ENCODE measurements around the gene KDM4F. TPM values are rescaled to one million over a fixed set of nuclear protein-coding genes. Genes with fewer than 3 reads are reported as not detected.

Gene KDM4F
- total and polyA plus RNA-seq, 4 donors, result not detected

DNA sequence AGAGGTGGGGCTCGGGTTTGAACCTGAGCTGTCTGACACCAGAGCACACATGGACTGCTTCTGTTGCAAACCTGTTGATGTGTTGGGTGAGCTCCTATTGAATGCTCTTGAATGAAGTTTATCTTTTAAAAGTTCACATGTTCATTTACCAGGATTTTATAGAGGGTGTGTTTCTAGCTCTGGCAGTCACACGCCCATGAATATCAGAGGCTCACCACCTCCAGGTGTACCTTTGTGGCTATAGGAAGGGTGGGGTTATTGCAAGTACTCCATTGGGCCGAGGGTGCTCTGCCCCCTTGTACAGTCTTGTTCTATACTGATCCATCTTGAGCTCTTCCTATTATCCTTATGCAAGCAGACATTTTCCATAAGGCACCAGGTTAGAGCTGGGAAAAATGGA lies 49.6 kb downstream of the KDM4F start:
- H3K4me3 ChIP-seq (ENCODE audit: low read depth in 1 of 3, low read length in 3 of 3), result no peak overlapping the region
- no peaks in the 10 kb centered on the region for H3K4me1 ChIP-seq (ENCODE audit: control insufficient read depth in 4 of 4, insufficient read depth in 4 of 4, low read length in 3 of 4)
- TF ChIP-seq, protein P1, sequence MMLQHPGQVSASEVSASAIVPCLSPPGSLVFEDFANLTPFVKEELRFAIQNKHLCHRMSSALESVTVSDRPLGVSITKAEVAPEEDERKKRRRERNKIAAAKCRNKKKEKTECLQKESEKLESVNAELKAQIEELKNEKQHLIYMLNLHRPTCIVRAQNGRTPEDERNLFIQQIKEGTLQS (IDR thresholded peaks at IDR 0.05), result no peak
- TF ChIP-seq HNF4A (conservative IDR thresholded peaks at IDR 0.05) (no peak), NR2F2 (IDR thresholded peaks at IDR 0.05) (no peak), RXRA (IDR thresholded peaks at IDR 0.05) (no peak), EGR1 (IDR thresholded peaks at IDR 0.05; ENCODE audit: low read depth in 2 of 2) (no peak), GABPA (IDR thresholded peaks at IDR 0.05 in 1 of 2, conservative IDR thresholded peaks at IDR 0.05 in 1 of 2) (no peak), JUND (IDR thresholded peaks at IDR 0.05) (no peak), HNF4G (IDR thresholded peaks at IDR 0.05) (no peak)
- TF ChIP-seq, protein P2, sequence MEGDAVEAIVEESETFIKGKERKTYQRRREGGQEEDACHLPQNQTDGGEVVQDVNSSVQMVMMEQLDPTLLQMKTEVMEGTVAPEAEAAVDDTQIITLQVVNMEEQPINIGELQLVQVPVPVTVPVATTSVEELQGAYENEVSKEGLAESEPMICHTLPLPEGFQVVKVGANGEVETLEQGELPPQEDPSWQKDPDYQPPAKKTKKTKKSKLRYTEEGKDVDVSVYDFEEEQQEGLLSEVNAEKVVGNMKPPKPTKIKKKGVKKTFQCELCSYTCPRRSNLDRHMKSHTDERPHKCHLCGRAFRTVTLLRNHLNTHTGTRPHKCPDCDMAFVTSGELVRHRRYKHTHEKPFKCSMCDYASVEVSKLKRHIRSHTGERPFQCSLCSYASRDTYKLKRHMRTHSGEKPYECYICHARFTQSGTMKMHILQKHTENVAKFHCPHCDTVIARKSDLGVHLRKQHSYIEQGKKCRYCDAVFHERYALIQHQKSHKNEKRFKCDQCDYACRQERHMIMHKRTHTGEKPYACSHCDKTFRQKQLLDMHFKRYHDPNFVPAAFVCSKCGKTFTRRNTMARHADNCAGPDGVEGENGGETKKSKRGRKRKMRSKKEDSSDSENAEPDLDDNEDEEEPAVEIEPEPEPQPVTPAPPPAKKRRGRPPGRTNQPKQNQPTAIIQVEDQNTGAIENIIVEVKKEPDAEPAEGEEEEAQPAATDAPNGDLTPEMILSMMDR (IDR thresholded peaks at IDR 0.05; ENCODE audit: low read depth, low read length, missing input control), result no peak
- no peak for DNase-seq (ENCODE audit: low spot score)
- no peak overlapping the region for H3K9ac ChIP-seq (ENCODE audit: low read depth in 1 of 2, low read length in 2 of 2)
- H3K27me3 ChIP-seq (ENCODE audit: control insufficient read depth in 4 of 4, insufficient read depth in 4 of 4, low read length in 3 of 4), result no peaks in the 10 kb centered on the region
- no peak overlapping the region for H3K27ac ChIP-seq (ENCODE audit: low read depth in 1 of 2, low read length in 2 of 2)
- H3K9me3 ChIP-seq (ENCODE audit: control insufficient read depth in 4 of 4, low read length in 3 of 4), result no peaks in the 10 kb centered on the region
- WGBS, result 88% methylated on average over 3 of the region's 3 CpGs
- no peaks in the 10 kb centered on the region for H3K36me3 ChIP-seq (ENCODE audit: control insufficient read depth in 4 of 4, insufficient read depth in 3 of 4, low read depth in 1 of 4, low read length in 3 of 4)

DNA sequence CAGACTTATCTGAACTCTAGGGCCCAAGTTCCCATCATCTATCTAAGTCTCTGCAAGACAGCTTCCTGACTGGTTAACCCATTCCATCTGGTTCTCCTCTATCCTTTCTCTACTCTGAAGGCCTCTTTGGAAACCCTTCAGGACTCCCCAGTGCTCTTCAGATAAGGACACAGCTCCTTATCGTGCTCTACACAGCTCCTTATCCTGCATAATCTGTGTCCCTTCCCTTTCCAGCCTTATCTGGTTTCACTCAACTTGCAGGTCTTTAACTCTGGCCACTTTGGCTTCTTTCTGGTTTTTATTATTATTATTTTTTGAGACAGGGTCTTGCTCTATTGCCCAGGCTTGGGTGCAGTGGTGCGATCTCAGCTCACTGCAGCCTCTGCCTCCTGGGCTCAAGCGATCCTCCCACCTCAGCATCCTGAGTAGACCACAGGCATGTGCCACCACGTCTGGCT lies 51.0 kb downstream of the KDM4F start:
- Histone ChIP-seq H3K9me3 (ENCODE audit: control insufficient read depth in 4 of 4, low read length in 3 of 4) (no peaks in the 10 kb centered on the region), H3K4me1 (ENCODE audit: control insufficient read depth in 4 of 4, insufficient read depth in 4 of 4, low read length in 3 of 4) (no peaks in the 10 kb centered on the region), H3K27ac (ENCODE audit: low read depth in 1 of 2, low read length in 2 of 2) (no peak overlapping the region), H3K9ac (ENCODE audit: low read depth in 1 of 2, low read length in 2 of 2) (no peak overlapping the region), H3K27me3 (ENCODE audit: control insufficient read depth in 4 of 4, insufficient read depth in 4 of 4, low read length in 3 of 4) (no peaks in the 10 kb centered on the region), H3K4me3 (ENCODE audit: low read depth in 1 of 3, low read length in 3 of 3) (no peak overlapping the region), H3K36me3 (ENCODE audit: control insufficient read depth in 4 of 4, insufficient read depth in 3 of 4, low read depth in 1 of 4, low read length in 3 of 4) (no peaks in the 10 kb centered on the region)
- DNase-seq (ENCODE audit: low spot score), result no peak
- TF ChIP-seq EGR1 (IDR thresholded peaks at IDR 0.05; ENCODE audit: low read depth in 2 of 2) (no peak), RAD21 (IDR thresholded peaks at IDR 0.05) (no peak), NR2F2 (IDR thresholded peaks at IDR 0.05) (no peak), FOXA2 (IDR thresholded peaks at IDR 0.05) (no peak), SP1 (IDR thresholded peaks at IDR 0.05) (no peak), JUND (IDR thresholded peaks at IDR 0.05) (no peak), FOXA1 (IDR thresholded peaks at IDR 0.05) (no peak), HNF4G (IDR thresholded peaks at IDR 0.05) (no peak), HNF4A (conservative IDR thresholded peaks at IDR 0.05) (no peak), RXRA (IDR thresholded peaks at IDR 0.05) (no peak)
- TF ChIP-seq, protein P2 (IDR thresholded peaks at IDR 0.05; ENCODE audit: low read depth, low read length, missing input control), result no peak
- TF ChIP-seq, protein P3, sequence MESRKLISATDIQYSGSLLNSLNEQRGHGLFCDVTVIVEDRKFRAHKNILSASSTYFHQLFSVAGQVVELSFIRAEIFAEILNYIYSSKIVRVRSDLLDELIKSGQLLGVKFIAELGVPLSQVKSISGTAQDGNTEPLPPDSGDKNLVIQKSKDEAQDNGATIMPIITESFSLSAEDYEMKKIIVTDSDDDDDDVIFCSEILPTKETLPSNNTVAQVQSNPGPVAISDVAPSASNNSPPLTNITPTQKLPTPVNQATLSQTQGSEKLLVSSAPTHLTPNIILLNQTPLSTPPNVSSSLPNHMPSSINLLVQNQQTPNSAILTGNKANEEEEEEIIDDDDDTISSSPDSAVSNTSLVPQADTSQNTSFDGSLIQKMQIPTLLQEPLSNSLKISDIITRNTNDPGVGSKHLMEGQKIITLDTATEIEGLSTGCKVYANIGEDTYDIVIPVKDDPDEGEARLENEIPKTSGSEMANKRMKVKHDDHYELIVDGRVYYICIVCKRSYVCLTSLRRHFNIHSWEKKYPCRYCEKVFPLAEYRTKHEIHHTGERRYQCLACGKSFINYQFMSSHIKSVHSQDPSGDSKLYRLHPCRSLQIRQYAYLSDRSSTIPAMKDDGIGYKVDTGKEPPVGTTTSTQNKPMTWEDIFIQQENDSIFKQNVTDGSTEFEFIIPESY (IDR thresholded peaks at IDR 0.05), result no peak
- TF ChIP-seq, protein P4, sequence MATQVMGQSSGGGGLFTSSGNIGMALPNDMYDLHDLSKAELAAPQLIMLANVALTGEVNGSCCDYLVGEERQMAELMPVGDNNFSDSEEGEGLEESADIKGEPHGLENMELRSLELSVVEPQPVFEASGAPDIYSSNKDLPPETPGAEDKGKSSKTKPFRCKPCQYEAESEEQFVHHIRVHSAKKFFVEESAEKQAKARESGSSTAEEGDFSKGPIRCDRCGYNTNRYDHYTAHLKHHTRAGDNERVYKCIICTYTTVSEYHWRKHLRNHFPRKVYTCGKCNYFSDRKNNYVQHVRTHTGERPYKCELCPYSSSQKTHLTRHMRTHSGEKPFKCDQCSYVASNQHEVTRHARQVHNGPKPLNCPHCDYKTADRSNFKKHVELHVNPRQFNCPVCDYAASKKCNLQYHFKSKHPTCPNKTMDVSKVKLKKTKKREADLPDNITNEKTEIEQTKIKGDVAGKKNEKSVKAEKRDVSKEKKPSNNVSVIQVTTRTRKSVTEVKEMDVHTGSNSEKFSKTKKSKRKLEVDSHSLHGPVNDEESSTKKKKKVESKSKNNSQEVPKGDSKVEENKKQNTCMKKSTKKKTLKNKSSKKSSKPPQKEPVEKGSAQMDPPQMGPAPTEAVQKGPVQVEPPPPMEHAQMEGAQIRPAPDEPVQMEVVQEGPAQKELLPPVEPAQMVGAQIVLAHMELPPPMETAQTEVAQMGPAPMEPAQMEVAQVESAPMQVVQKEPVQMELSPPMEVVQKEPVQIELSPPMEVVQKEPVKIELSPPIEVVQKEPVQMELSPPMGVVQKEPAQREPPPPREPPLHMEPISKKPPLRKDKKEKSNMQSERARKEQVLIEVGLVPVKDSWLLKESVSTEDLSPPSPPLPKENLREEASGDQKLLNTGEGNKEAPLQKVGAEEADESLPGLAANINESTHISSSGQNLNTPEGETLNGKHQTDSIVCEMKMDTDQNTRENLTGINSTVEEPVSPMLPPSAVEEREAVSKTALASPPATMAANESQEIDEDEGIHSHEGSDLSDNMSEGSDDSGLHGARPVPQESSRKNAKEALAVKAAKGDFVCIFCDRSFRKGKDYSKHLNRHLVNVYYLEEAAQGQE (IDR thresholded peaks at IDR 0.05), result no peak
- TF ChIP-seq, protein P5, sequence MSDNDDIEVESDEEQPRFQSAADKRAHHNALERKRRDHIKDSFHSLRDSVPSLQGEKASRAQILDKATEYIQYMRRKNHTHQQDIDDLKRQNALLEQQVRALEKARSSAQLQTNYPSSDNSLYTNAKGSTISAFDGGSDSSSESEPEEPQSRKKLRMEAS (IDR thresholded peaks at IDR 0.05), result no peak
- WGBS, result 89% methylated on average over 4 of the region's 4 CpGs
